RWPE1 (cell line): ENCODE measurements around the gene CA7.

Source experiments
- CTCF ChIA-PET: fragments of 350-600 bp; sonication (Branson Sonifier 250); formaldehyde crosslinking; extraction: SDS; loops from one replicate; lab custom pipeline; 2021; lab: Yijun Ruan, JAX
- POLR2A ChIA-PET: fragments of 400-600 bp; formaldehyde crosslinking; extraction: SDS; loops from one replicate; lab custom pipeline; 2020; ENCODE audit warnings: antibody characterized with exemption; ENCODE audit not compliant: low non-redundant PET; lab: Yijun Ruan, JAX
- DNase-seq: peaks from one replicate; pipeline ENCODE4 v3.0.0; 2012; ENCODE audit warnings: low spot score
- H3K27ac ChIP-seq: fragments of 450-650 bp; 2 replicates; pipeline ENCODE4 v1.5.1; 2017
- TF ChIP-seq, protein P1 (sequence below): fragments of 450-650 bp; conservative IDR thresholded peaks from 2 replicates; pipeline ENCODE4 v1.5.1; 2017; ENCODE audit warnings: low read depth, mild to moderate bottlenecking

The CA7 gene

DNA sequence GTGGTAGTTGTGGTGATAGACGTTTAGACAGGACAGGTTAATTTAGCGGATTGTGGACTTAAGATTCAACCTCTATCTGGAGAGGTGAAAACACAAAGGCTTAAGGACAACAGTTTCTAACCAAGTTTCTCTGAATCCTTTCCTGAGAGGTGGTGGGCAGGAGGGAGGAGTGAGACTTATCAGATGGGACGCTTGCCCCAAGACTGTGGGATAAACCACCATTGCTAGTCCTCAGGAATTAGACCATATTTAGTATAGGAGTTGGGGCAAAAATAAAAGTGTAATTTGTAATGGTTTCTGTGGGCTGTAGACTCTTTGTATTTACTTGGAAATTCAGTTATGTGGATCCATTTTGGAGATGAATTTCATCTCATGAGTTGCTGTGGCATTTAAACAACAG, 42.7 kb downstream of the CA7 start:
- DNase-seq: no peak
- CTCF ChIA-PET: interaction anchor here (2.9 kb wide), 1 partner anchor 8 kb away, joined by 15 read pairs; no protein-coding TSS in a partner anchor
- TF ChIP-seq, protein P1, sequence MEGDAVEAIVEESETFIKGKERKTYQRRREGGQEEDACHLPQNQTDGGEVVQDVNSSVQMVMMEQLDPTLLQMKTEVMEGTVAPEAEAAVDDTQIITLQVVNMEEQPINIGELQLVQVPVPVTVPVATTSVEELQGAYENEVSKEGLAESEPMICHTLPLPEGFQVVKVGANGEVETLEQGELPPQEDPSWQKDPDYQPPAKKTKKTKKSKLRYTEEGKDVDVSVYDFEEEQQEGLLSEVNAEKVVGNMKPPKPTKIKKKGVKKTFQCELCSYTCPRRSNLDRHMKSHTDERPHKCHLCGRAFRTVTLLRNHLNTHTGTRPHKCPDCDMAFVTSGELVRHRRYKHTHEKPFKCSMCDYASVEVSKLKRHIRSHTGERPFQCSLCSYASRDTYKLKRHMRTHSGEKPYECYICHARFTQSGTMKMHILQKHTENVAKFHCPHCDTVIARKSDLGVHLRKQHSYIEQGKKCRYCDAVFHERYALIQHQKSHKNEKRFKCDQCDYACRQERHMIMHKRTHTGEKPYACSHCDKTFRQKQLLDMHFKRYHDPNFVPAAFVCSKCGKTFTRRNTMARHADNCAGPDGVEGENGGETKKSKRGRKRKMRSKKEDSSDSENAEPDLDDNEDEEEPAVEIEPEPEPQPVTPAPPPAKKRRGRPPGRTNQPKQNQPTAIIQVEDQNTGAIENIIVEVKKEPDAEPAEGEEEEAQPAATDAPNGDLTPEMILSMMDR: no peak
- no peak overlapping the region for H3K27ac ChIP-seq
- POLR2A ChIA-PET: no interaction called here

DNA sequence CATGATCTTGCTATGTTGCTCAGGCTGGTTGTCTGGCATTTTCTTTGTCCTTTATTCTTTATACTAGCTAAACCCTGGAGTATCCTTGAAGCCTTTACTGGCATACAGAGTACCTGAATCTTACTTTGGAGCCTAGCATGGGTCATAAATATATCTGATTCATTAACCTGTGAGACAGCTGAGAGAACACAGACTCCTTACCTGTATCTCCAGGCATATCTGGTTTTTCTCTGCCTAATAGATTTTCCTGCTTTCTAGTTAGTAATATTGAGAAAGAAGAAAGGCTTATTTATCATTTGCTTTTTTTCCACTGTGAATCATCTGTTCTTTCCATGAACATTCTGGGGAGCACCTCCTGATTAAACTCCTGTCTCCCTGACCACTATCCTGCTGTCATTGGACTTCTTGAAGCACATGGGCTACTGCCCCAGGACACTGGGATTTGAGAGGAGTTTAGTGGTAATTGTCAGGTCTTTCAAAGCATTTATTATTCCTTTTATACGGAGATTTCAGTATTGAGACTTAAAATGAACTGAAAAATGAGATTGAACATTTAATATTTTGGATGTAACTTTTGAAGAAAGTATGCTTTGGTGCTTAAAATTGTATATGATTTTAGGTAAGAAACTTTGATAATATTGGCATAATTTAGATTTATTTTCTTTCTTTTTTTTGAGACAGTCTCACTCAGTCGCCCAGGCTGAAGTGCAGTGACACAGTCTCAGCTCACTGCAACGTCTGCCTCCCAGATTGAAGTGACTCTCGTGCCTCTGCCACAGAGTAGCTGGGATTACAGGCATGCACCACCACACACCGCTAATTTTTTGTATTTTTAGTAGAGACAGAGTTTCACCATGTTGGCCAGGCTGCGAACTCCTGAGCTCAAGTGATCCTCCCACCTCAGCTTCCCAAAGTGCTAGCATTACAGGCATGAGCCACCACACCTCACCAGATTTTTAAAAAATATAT, 44.7 kb downstream of the CA7 start:
- CTCF ChIA-PET: interaction anchor here (0.7 kb wide), 1 partner anchor 21 kb away, joined by 3 read pairs; no protein-coding TSS in a partner anchor
- DNase-seq: no peak
- TF ChIP-seq, protein P1: no peak
- H3K27ac ChIP-seq: no peak overlapping the region
- POLR2A ChIA-PET: no interaction called here

DNA sequence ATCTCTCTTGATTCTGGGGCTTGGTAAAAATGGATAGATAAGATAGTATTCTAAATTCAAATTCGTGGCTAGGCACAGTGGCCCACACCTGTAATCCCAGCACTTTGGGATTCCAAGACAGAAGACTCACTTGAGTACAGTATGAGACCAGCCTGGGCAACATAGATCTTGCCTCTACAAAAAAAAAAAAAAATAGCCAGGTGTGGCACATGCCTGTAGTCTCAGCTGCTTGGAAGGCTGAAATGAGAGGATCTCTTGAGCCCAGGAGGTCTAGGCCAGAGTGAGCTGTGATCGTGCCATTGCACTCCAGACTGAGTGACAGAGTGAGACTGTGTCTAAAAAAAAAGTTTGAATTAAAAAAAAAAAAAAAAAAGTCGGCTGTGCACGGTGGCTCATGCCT, 45.4 kb downstream of the CA7 start:
- DNase-seq: no peak
- H3K27ac ChIP-seq: no peak overlapping the region
- ChIA-PET POLR2A (no interaction called here), CTCF (interaction anchor here (0.6 to 0.7 kb wide), 2 partner anchors 21 to 151 kb away, joined by 3 read pairs; no protein-coding TSS in a partner anchor)
- TF ChIP-seq, protein P1: no peak

DNA sequence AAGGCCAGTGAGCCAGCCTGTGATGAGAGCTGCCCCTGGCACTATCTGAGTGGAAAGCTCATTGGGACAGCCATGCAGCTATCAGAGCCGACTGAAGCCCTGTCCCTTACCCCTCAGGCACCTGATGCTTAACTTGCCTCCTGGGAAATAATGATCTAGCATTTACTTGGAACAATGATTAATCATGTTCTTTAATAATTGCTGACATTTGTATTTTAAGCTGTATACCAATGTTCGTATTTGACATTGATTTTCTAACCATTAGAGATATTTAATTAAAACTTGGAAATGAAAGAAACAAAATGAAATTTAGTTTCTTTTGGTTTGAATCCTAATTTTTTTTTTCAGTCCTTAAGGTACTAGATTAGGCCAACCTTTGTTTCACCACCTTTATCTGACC, 46.6 kb downstream of the CA7 start:
- TF ChIP-seq, protein P1: no peak
- POLR2A ChIA-PET: no interaction called here
- DNase-seq: no peak
- H3K27ac ChIP-seq: no peak overlapping the region
- CTCF ChIA-PET: interaction anchor here (0.7 to 0.8 kb wide), 2 partner anchors 278 to 294 kb away, joined by 3 to 4 read pairs; no protein-coding TSS in a partner anchor

DNA sequence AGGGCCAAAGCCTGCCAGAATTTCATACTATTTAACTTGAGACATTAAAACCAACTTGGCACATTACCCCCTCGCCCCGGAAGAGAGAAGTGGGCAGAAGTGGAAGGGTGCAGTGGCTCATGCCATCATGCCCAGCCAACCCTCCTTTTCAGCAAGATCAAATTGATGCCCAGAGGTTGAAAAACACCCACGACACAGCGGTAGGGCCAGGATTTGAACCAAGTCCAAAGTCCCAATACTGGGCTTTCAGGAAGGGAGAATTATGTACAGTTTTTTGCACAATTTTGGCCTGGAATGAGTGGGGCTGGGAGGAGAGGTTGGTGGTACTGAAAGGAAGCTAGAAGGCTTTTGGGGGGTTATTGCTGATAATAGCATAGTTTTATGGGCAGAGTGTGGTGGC, 47.1 kb downstream of the CA7 start:
- DNase-seq: no peak
- CTCF ChIA-PET: no interaction called here
- POLR2A ChIA-PET: no interaction called here
- no peak overlapping the region for H3K27ac ChIP-seq
- TF ChIP-seq, protein P1: no peak

DNA sequence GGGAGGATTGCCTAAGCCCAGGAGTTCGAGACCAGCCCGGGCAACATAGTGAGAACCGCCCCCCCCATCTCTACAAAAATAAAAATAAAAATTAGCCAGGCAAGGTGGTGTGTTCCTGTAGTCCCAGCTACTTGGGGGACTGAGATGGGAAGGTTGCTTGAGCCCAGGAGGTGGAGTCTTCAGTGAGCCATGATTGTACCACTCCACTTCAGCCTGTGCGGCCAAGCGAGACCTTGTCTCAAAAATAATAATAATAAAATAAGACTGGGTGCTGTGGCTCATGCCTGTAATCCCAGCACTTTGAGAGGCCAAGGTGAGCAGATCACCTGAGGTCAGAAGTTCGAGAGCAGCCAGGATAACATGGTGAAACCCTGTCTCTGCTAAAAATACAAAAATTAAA, 47.6 kb downstream of the CA7 start:
- TF ChIP-seq, protein P1: no peak
- no peak for DNase-seq
- ChIA-PET CTCF (no interaction called here), POLR2A (no interaction called here)
- no peak overlapping the region for H3K27ac ChIP-seq
